Parathyroid adenoma (tissue), 2 donors: ENCODE results near the gene PTPN1.

Source experiments
- H2AFZ ChIP-seq: fragments of 300-600 bp; sonication (generic); one replicate; pipeline ENCODE4 v1.7.0; 2017; ENCODE audit warnings: antibody characterized with exemption, mild to moderate bottlenecking
- H3K27ac ChIP-seq: fragments of 300-600 bp; sonication (generic); one replicate; pipeline ENCODE4 v1.7.0; 2017
- H3K27me3 ChIP-seq: fragments of 300-600 bp; sonication (generic); one replicate; pipeline ENCODE4 v1.7.0; 2017; ENCODE audit warnings: low read length; ENCODE audit not compliant: control insufficient read depth, insufficient read depth
- H3K36me3 ChIP-seq: fragments of 300-600 bp; sonication (generic); one replicate; pipeline ENCODE4 v1.7.0; 2017; ENCODE audit warnings: low read length; ENCODE audit not compliant: control insufficient read depth, insufficient read depth
- H3K4me1 ChIP-seq: fragments of 300-600 bp; sonication (generic); one replicate; pipeline ENCODE4 v1.7.0; 2017; ENCODE audit warnings: control low read depth
- H3K4me2 ChIP-seq: fragments of 300-600 bp; sonication (generic); one replicate; pipeline ENCODE4 v1.7.0; 2017; ENCODE audit warnings: low read length
- H3K4me3 ChIP-seq: fragments of 300-600 bp; sonication (generic); one replicate; pipeline ENCODE4 v1.7.0; 2017; ENCODE audit warnings: low read depth, low read length
- H3K79me2 ChIP-seq: fragments of 300-600 bp; sonication (generic); one replicate; pipeline ENCODE4 v1.7.0; 2017; ENCODE audit warnings: control low read depth
- H3K9ac ChIP-seq: fragments of 300-600 bp; sonication (generic); one replicate; pipeline ENCODE4 v1.7.0; 2017; ENCODE audit warnings: mild to moderate bottlenecking
- H3K9me3 ChIP-seq: fragments of 300-600 bp; sonication (generic); one replicate; pipeline ENCODE4 v1.7.0; 2017; ENCODE audit warnings: low read length; ENCODE audit not compliant: control insufficient read depth
- TF ChIP-seq, protein P1 (sequence below): fragments of 300-600 bp; sonication (generic); IDR thresholded peaks from one replicate; pipeline ENCODE4 v1.7.0; 2017; ENCODE audit warnings: antibody characterized with exemption, mild to moderate bottlenecking
- donor health status: primary hyperparathyroidism.

The PTPN1 gene

GRCh38 chr20:50557549-50558134, 47.5 kb downstream of the PTPN1 start:
- peaks cover 74% of the 10 kb centered on the region for H3K79me2 ChIP-seq
- no peak overlapping the region for H2AFZ ChIP-seq
- H3K4me3 ChIP-seq: no peak overlapping the region
- H3K4me2 ChIP-seq: no peak overlapping the region
- no peaks in the 10 kb centered on the region for H3K27me3 ChIP-seq
- H3K9ac ChIP-seq: no peak overlapping the region
- no peak overlapping the region for H3K27ac ChIP-seq
- peaks cover 12% of the 10 kb centered on the region for H3K4me1 ChIP-seq
- TF ChIP-seq, protein P1, sequence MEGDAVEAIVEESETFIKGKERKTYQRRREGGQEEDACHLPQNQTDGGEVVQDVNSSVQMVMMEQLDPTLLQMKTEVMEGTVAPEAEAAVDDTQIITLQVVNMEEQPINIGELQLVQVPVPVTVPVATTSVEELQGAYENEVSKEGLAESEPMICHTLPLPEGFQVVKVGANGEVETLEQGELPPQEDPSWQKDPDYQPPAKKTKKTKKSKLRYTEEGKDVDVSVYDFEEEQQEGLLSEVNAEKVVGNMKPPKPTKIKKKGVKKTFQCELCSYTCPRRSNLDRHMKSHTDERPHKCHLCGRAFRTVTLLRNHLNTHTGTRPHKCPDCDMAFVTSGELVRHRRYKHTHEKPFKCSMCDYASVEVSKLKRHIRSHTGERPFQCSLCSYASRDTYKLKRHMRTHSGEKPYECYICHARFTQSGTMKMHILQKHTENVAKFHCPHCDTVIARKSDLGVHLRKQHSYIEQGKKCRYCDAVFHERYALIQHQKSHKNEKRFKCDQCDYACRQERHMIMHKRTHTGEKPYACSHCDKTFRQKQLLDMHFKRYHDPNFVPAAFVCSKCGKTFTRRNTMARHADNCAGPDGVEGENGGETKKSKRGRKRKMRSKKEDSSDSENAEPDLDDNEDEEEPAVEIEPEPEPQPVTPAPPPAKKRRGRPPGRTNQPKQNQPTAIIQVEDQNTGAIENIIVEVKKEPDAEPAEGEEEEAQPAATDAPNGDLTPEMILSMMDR: no peak
- no peaks in the 10 kb centered on the region for H3K9me3 ChIP-seq
- H3K36me3 ChIP-seq: no peaks in the 10 kb centered on the region

DNA sequence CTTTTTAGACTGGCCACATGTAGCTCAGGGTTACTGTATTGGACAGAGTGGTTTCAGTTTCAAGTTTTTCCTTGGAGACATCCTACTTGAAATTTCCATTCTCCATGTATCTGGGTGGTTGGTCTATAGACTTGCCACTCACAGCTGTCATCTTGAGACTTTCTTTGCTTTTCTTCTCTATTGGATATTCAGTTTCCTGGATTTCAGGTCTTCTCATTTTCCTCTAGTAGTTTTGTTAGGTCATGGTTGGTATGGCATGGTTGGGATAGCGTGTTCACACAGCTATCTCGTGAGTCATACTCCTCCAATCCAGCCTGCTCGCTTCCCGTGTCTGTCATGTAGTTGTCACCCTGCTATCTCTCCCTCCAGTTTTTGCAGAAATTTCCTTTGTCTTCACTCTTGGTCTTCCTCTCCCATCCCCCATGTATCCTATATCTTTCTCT, 48.3 kb downstream of the PTPN1 start:
- peaks cover 12% of the 10 kb centered on the region for H3K4me1 ChIP-seq
- H3K27ac ChIP-seq: no peak overlapping the region
- no peaks in the 10 kb centered on the region for H3K27me3 ChIP-seq
- H3K4me2 ChIP-seq: no peak overlapping the region
- no peaks in the 10 kb centered on the region for H3K36me3 ChIP-seq
- H2AFZ ChIP-seq: no peak overlapping the region
- H3K9me3 ChIP-seq: no peaks in the 10 kb centered on the region
- no peak overlapping the region for H3K4me3 ChIP-seq
- TF ChIP-seq, protein P1: no peak
- H3K79me2 ChIP-seq: peaks cover 67% of the 10 kb centered on the region
- H3K9ac ChIP-seq: no peak overlapping the region

DNA sequence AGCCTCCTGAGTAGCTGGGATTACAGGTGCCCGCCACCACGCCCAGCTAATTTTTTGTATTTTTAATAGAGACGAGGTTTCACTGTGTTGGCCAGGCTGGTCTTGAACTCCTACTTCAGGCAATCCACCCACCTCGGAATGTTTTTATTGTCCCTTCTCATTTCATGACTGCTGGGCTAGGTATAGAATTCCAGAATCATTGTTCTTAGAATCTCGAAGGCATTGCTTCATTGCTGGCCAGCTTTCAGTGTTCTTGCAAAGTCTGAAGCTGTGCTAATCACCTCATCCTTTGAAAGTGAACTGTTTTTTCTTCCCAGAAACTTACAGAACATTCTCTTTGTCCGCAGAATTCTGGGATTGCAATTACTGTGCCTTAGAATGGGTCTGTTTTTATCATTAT, 49.0 kb downstream of the PTPN1 start:
- Histone ChIP-seq H3K4me3 (no peak overlapping the region), H3K9ac (no peak overlapping the region), H3K27ac (no peak overlapping the region), H3K9me3 (no peaks in the 10 kb centered on the region), H3K4me2 (no peak overlapping the region), H3K4me1 (peaks cover 12% of the 10 kb centered on the region), H3K36me3 (no peaks in the 10 kb centered on the region), H3K27me3 (no peaks in the 10 kb centered on the region), H2AFZ (no peak overlapping the region), H3K79me2 (peaks cover 63% of the 10 kb centered on the region)
- TF ChIP-seq, protein P1: no peak

DNA sequence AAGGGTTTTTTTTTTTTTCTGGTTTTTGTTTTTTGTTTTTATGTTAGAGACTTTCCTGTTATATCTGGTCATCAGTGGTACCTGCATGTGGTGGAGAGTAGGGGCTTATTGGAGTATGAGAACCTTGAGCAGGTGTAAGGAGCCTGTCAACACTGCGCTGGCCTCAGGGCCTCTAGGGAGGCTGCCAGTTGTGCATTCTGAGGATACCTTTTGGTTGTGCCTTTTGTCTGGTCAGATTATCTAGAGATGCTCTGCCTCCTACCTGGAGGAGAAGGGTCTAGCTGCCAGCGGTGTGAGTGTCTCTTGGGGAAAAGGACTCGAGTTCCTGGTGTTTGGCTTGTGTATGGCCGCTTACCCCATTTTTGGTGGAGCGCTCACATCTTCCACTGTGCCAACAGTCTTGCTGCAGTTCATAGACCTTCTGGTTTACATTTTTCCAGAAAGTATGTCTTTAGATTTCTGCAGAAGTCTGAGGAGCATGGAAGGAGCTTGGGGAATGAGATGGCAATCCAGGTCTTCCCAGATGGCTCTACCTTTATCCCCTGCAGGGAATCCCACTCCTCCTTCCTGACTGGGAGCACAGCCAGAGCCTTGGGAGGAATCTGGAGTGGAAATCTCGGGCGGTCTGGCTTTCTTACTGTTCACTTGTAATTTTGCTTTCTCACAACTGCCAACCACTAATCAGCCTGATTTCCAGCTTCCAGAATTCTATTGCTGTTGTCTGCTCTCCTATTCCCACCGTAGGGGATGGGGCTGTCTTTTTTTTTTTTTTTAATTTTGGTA, 49.9 kb downstream of the PTPN1 start:
- Histone ChIP-seq H3K4me2 (no peak overlapping the region), H3K27ac (no peak overlapping the region), H3K9me3 (no peaks in the 10 kb centered on the region), H3K79me2 (peaks cover 67% of the 10 kb centered on the region), H3K4me3 (no peak overlapping the region), H3K27me3 (no peaks in the 10 kb centered on the region), H2AFZ (no peak overlapping the region), H3K36me3 (no peaks in the 10 kb centered on the region), H3K4me1 (peaks cover 16% of the 10 kb centered on the region), H3K9ac (no peak overlapping the region)
- TF ChIP-seq, protein P1: no peak
